Sigmoid colon (tissue), 3 donors: ENCODE measurements around the gene USP13.

Experiments used
- CTCF ChIP-seq, 4 experiments: fragments of 450-650 bp in 3 of 4; fragments of 200-600 bp in 1 of 4; IDR thresholded peaks; one replicate each; pipeline ENCODE4 v1.5.1; 2016 to 2019; ENCODE audit warnings: antibody characterized with exemption in 4 of 4, mild to moderate bottlenecking in 3 of 4, moderate library complexity in 2 of 4
- POLR2A ChIP-seq, 2 donors: fragments of 450-650 bp; IDR thresholded peaks; one replicate each; pipeline ENCODE4 v1.6.1; 2016; ENCODE audit warnings: antibody characterized with exemption in 2 of 2, mild to moderate bottlenecking in 2 of 2, moderate library complexity in 2 of 2

GRCh38 chr3:179695672-179696313 lies 43.0 kb downstream of the USP13 start:
- TF ChIP-seq CTCF (IDR thresholded peaks at IDR 0.05) (no peak), POLR2A (IDR thresholded peaks at IDR 0.05) (no peak)
